ENCODE results near the gene COMMD1.
"Not testable (repeated sequence)": the region's sequence is repeated elsewhere in the genome, so short reads cannot be mapped to it uniquely, and the experiment has no call there.

Gene COMMD1

GRCh38 chr2:61949714-61950560, 44.5 kb downstream of the COMMD1 start:
- peaks cover 9% of the 10 kb centered on the region for H3K4me1 ChIP-seq (ENCODE audit: control insufficient read depth, insufficient read depth, low read length, poor library complexity, severe bottlenecking)
- no peak overlapping the region for H3K4me3 ChIP-seq (ENCODE audit: extremely low read depth, insufficient read depth, low read length, poor library complexity, severe bottlenecking)
- H3K36me3 ChIP-seq (ENCODE audit: control insufficient read depth, insufficient read depth, low read length) = peaks cover 5% of the 10 kb centered on the region
- peaks cover 11% of the 10 kb centered on the region for H3K9me3 ChIP-seq (ENCODE audit: control insufficient read depth, low read length)
- no peak overlapping the region for H3K27ac ChIP-seq (ENCODE audit: low read depth, low read length, severe bottlenecking)
- 83 to 84% methylated on average over 3 to 4 of the region's 6 CpGs for WGBS, 2 experiments (ENCODE audit: insufficient coverage in 2 of 2)

DNA sequence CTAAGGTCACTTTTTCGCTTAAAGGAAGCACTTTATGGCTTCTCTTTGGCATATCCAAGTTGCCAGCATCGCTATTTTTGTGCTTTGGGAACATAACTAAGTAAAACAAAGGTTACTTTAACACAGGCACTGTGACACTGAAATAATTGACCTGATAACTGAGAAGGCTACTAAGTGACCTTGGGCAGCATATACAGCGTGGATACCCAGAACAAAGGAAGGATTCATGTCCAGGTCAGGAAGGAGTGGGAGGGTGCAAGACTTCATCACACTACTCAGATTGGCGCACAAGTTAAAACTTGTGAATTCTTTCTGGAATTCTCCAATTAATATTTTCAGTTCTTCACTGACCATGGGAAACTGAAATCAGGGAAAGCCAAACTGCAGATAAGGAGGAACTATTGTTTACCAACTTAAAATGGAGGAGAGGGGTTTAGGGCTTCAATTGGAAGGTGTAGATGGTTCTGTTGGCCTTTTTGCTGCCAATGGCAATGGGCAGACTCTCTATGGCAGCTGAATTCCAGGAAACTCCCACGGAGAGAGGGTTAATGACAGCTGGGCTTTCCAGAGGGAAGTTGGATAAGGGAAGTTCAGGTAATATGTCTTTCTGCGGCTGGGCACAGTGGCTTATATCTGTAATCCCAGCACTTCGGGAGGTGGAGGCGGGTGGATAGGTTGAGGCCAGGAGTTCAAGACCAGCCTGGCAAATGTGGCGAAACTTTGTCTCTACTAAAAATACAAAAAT, 45.3 kb downstream of the COMMD1 start:
- peaks cover 9% of the 10 kb centered on the region for H3K4me1 ChIP-seq (ENCODE audit: control insufficient read depth, insufficient read depth, low read length, poor library complexity, severe bottlenecking)
- no peak overlapping the region for H3K27ac ChIP-seq (ENCODE audit: low read depth, low read length, severe bottlenecking)
- H3K9me3 ChIP-seq (ENCODE audit: control insufficient read depth, low read length) = peaks cover 11% of the 10 kb centered on the region
- 91 to 94% methylated on average over 4 to 7 of the region's 9 CpGs for WGBS, 2 experiments (ENCODE audit: insufficient coverage in 2 of 2)
- no peak overlapping the region for H3K4me3 ChIP-seq (ENCODE audit: extremely low read depth, insufficient read depth, low read length, poor library complexity, severe bottlenecking)
- H3K36me3 ChIP-seq (ENCODE audit: control insufficient read depth, insufficient read depth, low read length) = peaks cover 5% of the 10 kb centered on the region

DNA sequence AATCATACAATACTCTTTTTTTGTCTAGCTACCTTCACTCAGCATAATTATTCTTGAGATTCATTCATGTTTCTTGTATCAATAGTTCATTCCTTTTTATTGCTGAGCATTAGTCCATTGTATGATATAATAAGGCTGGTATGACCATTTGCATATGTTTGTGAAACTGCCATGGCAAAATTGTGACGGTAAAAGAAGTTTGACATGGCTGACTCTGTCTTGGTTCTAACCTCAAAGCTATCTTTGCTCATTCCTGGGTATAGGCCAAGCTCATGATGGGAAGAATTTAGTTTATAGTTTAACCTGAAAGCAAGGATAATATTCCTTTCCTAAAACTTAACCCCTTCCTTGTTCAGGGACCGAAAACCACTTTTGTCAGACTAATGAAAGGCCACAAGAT, 46.4 kb downstream of the COMMD1 start:
- H3K4me3 ChIP-seq (ENCODE audit: extremely low read depth, insufficient read depth, low read length, poor library complexity, severe bottlenecking) = no peak overlapping the region
- H3K9me3 ChIP-seq (ENCODE audit: control insufficient read depth, low read length) = peaks cover 11% of the 10 kb centered on the region
- H3K27ac ChIP-seq (ENCODE audit: low read depth, low read length, severe bottlenecking) = no peak overlapping the region
- peaks cover 9% of the 10 kb centered on the region for H3K4me1 ChIP-seq (ENCODE audit: control insufficient read depth, insufficient read depth, low read length, poor library complexity, severe bottlenecking)
- H3K36me3 ChIP-seq (ENCODE audit: control insufficient read depth, insufficient read depth, low read length) = peaks cover 5% of the 10 kb centered on the region
- 83 to 100% methylated on average over 1 of the region's 2 CpGs for WGBS, 2 experiments (ENCODE audit: insufficient coverage in 2 of 2)

DNA sequence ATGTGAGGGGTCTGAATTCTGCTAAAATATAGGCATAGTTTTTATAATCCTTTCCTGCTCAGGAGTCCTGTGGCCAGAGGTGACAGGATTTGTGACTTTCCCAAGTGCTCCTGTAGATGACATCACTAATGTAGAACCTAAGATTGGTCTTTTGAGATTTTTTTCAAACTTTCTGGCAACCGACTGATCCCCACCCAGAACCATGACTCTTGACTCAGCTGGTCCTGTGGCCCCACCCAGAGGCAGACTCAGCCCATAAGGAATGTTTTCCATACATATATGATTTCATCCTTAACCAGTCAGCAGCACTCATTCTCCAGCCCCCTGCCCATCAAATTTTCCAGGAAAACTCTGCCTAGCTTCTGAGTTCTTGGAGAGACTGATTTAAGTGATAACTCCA, 46.8 kb downstream of the COMMD1 start:
- Histone ChIP-seq H3K9me3 (ENCODE audit: control insufficient read depth, low read length) (peaks cover 11% of the 10 kb centered on the region), H3K4me1 (ENCODE audit: control insufficient read depth, insufficient read depth, low read length, poor library complexity, severe bottlenecking) (peaks cover 9% of the 10 kb centered on the region), H3K4me3 (ENCODE audit: extremely low read depth, insufficient read depth, low read length, poor library complexity, severe bottlenecking) (no peak overlapping the region), H3K27ac (ENCODE audit: low read depth, low read length, severe bottlenecking) (no peak overlapping the region), H3K36me3 (ENCODE audit: control insufficient read depth, insufficient read depth, low read length) (peaks cover 5% of the 10 kb centered on the region)
- WGBS, 2 experiments (ENCODE audit: insufficient coverage in 2 of 2) = no CpG with 5 or more reads among the region's 1 CpG

DNA sequence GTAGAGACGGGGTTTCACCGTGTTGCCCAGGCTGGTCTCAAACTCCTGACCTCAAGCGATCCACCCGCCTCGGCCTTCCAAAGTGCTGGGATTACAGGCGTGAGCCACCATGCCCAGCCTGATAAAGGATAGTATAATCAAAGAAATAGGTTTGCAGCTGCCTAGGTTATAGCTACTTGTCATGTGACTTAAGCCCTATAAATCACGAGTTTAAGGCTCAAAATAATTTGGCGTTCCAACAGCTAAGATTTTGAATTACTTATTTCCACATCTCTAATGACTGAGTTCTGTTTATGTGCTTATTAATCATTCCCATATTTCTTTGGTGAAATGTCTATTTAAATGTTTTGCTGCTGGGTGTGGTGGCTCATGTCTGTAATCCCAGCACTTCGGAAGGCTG, 49.4 kb downstream of the COMMD1 start:
- not testable (repeated sequence) for H3K4me1 ChIP-seq (ENCODE audit: control insufficient read depth, insufficient read depth, low read length, poor library complexity, severe bottlenecking); H3K27ac ChIP-seq (ENCODE audit: low read depth, low read length, severe bottlenecking); H3K4me3 ChIP-seq (ENCODE audit: extremely low read depth, insufficient read depth, low read length, poor library complexity, severe bottlenecking); H3K36me3 ChIP-seq (ENCODE audit: control insufficient read depth, insufficient read depth, low read length)
- 93 to 97% methylated on average over 6 to 7 of the region's 9 CpGs for WGBS, 2 experiments (ENCODE audit: insufficient coverage in 2 of 2)
- peaks cover 15% of the 10 kb centered on the region for H3K9me3 ChIP-seq (ENCODE audit: control insufficient read depth, low read length)

DNA sequence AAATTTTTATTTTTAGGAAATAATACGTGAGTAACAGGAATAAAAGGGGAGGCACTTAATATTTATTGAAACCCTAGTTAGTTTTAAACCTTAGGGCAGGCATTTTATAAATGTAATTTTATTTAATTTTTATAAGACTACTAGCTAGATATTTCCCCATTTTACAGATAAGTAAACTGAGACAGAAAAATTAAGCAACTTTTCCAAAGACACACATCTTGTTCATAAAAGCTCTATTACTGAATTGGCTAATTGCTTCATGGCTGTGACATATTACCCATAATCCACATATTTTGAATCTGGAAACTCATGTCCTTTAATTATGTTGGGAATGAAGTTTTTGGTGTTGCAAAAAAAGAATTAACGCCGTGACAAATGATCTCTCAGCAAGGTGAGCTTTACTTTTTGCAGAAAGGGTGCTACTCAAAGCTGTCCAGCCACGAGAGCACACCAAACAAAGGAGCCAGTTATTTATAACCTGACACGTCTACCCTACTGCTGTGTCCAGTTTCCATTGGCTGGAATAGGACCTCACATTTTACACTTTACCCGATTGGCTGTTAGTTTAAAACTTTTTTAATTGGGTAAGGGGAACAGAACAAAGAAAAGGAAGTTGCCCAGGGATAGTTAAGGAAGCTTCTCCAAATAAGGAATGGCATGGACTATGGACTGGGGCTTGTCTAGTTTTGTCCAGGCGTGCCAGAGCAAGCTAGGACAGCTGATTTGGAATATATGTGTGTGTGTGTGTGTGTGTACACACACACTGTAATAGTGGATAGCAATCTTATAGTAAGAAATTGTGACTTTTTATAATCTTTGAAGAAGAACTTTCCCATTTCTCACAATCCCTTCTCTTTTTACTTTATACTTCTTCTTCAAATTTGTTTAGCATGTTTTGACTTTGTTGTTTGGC, 54.2 kb downstream of the COMMD1 start:
- Histone ChIP-seq H3K4me1 (ENCODE audit: control insufficient read depth, insufficient read depth, low read length, poor library complexity, severe bottlenecking) (peaks cover 9% of the 10 kb centered on the region), H3K9me3 (ENCODE audit: control insufficient read depth, low read length) (peaks cover 6% of the 10 kb centered on the region), H3K27ac (ENCODE audit: low read depth, low read length, severe bottlenecking) (no peak overlapping the region), H3K36me3 (ENCODE audit: control insufficient read depth, insufficient read depth, low read length) (peaks cover 3% of the 10 kb centered on the region), H3K4me3 (ENCODE audit: extremely low read depth, insufficient read depth, low read length, poor library complexity, severe bottlenecking) (no peak overlapping the region)
- WGBS, 2 experiments (ENCODE audit: insufficient coverage in 2 of 2) = 93 to 100% methylated on average over 4 to 5 of the region's 7 CpGs

DNA sequence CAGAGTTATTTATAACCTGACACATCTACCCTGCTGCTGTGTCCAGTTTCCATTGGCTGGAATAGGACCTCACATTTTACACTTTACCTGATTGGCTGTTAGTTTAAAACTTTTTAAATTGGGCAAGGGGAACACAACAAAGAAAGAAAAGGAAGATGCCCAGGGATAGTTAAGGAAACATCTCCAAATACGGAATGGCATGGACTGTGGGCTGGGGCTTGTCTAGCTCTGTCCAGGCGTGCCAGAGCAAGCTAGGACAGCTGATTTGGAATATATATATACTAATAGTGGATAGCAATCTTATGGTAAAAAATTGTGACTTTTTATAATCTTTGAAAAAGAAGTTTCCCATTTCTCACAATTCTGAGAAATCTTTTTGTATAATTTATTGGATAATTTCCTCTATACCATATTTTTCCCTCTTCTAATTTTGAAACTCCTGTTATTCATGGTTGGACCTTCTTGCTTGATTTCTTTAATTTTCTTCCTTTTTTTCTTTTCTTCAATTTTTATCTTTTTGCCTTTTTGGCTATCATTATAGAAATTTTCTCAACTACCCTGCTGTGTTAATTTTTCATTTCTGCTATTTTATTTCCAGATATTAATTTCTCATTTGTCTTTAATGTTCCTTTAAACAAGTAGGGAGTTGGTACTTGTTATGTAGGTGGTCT, 55.9 kb downstream of the COMMD1 start:
- H3K36me3 ChIP-seq (ENCODE audit: control insufficient read depth, insufficient read depth, low read length) = peaks cover 3% of the 10 kb centered on the region
- H3K9me3 ChIP-seq (ENCODE audit: control insufficient read depth, low read length) = peaks cover 6% of the 10 kb centered on the region
- H3K27ac ChIP-seq (ENCODE audit: low read depth, low read length, severe bottlenecking) = no peak overlapping the region
- no peak overlapping the region for H3K4me3 ChIP-seq (ENCODE audit: extremely low read depth, insufficient read depth, low read length, poor library complexity, severe bottlenecking)
- peaks cover 9% of the 10 kb centered on the region for H3K4me1 ChIP-seq (ENCODE audit: control insufficient read depth, insufficient read depth, low read length, poor library complexity, severe bottlenecking)
- WGBS, 2 experiments (ENCODE audit: insufficient coverage in 2 of 2) = 100% methylated on average over 1 of the region's 2 CpGs; no CpG with 5 or more reads in 1 of the 2 experiments

- 85 to 100% methylated on average over 1 to 2 of the region's 5 CpGs for WGBS, 2 experiments (ENCODE audit: insufficient coverage in 2 of 2)
- H3K27ac ChIP-seq (ENCODE audit: low read depth, low read length, severe bottlenecking) = no peak overlapping the region
- peaks cover 9% of the 10 kb centered on the region for H3K4me1 ChIP-seq (ENCODE audit: control insufficient read depth, insufficient read depth, low read length, poor library complexity, severe bottlenecking)
- peaks cover 3% of the 10 kb centered on the region for H3K36me3 ChIP-seq (ENCODE audit: control insufficient read depth, insufficient read depth, low read length)
- no peak overlapping the region for H3K4me3 ChIP-seq (ENCODE audit: extremely low read depth, insufficient read depth, low read length, poor library complexity, severe bottlenecking)
- peaks cover 6% of the 10 kb centered on the region for H3K9me3 ChIP-seq (ENCODE audit: control insufficient read depth, low read length)
These were observed 56.9 kb downstream of the COMMD1 start for GRCh38 chr2:61962095-61962984.

GRCh38 chr2:61966087-61966727, 60.7 kb downstream of the COMMD1 start:
- H3K9me3 ChIP-seq (ENCODE audit: control insufficient read depth, low read length) = no peaks in the 10 kb centered on the region
- H3K4me3 ChIP-seq (ENCODE audit: extremely low read depth, insufficient read depth, low read length, poor library complexity, severe bottlenecking) = no peak overlapping the region
- WGBS, 2 experiments (ENCODE audit: insufficient coverage in 2 of 2) = 100% methylated on average over 1 of the region's 2 CpGs; no CpG with 5 or more reads in 1 of the 2 experiments
- H3K36me3 ChIP-seq (ENCODE audit: control insufficient read depth, insufficient read depth, low read length) = no peaks in the 10 kb centered on the region
- H3K27ac ChIP-seq (ENCODE audit: low read depth, low read length, severe bottlenecking) = no peak overlapping the region
- H3K4me1 ChIP-seq (ENCODE audit: control insufficient read depth, insufficient read depth, low read length, poor library complexity, severe bottlenecking) = peaks cover 7% of the 10 kb centered on the region
